DOHH2 (cell line): ENCODE measurements around the gene FGF5.

Experiments
- H3F3A ChIP-seq: fragments of 200-600 bp; sonication (generic), shearing (Covaris generic); 2 replicates; pipeline ENCODE4 v1.6.0; 2016; ENCODE audit warnings: antibody characterized with exemption, mild to moderate bottlenecking; ENCODE audit not compliant: control insufficient read depth, insufficient read depth
- H3K27ac ChIP-seq: fragments of 200-600 bp; sonication (generic); 2 replicates; pipeline ENCODE4 v1.5.1; 2014; ENCODE audit warnings: low read depth, mild to moderate bottlenecking, low read length, moderate library complexity
- H3K27me3 ChIP-seq: fragments of 200-600 bp; sonication (generic); 2 replicates; pipeline ENCODE4 v1.6.1; 2014; ENCODE audit warnings: mild to moderate bottlenecking, low read length, mixed read lengths; ENCODE audit not compliant: control insufficient read depth
- H3K36me3 ChIP-seq: fragments of 200-600 bp; sonication (generic); 2 replicates; pipeline ENCODE4 v1.6.1; 2014; ENCODE audit warnings: mild to moderate bottlenecking, low read length, moderate library complexity, mixed read lengths; ENCODE audit not compliant: control insufficient read depth
- H3K4me1 ChIP-seq: fragments of 200-600 bp; sonication (generic); 2 replicates; pipeline ENCODE4 v1.6.1; 2014; ENCODE audit warnings: mild to moderate bottlenecking, low read length, mixed read lengths; ENCODE audit not compliant: control insufficient read depth
- H3K4me2 ChIP-seq: fragments of 200-600 bp; sonication (generic); 2 replicates; pipeline ENCODE4 v1.6.0; 2014; ENCODE audit warnings: mild to moderate bottlenecking, low read length, moderate library complexity
- H3K4me3 ChIP-seq: fragments of 200-600 bp; sonication (generic); 2 replicates; pipeline ENCODE4 v1.5.1; 2014; ENCODE audit warnings: mild to moderate bottlenecking, low read length, mixed read lengths
- H3K79me2 ChIP-seq: fragments of 200-600 bp; sonication (generic); 2 replicates; pipeline ENCODE4 v1.6.1; 2014; ENCODE audit warnings: mild to moderate bottlenecking, low read length, mixed read lengths; ENCODE audit not compliant: control insufficient read depth
- H3K9me2 ChIP-seq: fragments of 200-600 bp; sonication (generic); replicated peaks from 2 replicates; pipeline ENCODE4 v1.6.1; 2014; ENCODE audit warnings: mild to moderate bottlenecking, low read length, mixed read lengths; ENCODE audit not compliant: control insufficient read depth
- H3K9me3 ChIP-seq: fragments of 200-600 bp; sonication (generic); 2 replicates; pipeline ENCODE4 v1.6.1; 2014; ENCODE audit warnings: antibody characterized with exemption, low read length, mixed read lengths; ENCODE audit not compliant: control insufficient read depth, insufficient read depth
- H4K20me1 ChIP-seq: fragments of 200-600 bp; sonication (generic); 2 replicates; pipeline ENCODE4 v1.6.0; 2014; ENCODE audit warnings: low read depth, mild to moderate bottlenecking, antibody characterized with exemption, low read length, moderate library complexity; ENCODE audit not compliant: control insufficient read depth, insufficient read depth
- EZH2phosphoT487 ChIP-seq: fragments of 200-600 bp; sonication (generic); IDR thresholded peaks from 2 replicates; pipeline ENCODE4 v1.6.1; 2017; ENCODE audit warnings: borderline replicate concordance, mild to moderate bottlenecking, antibody characterized with exemption, low read length, moderate library complexity, mixed read lengths
- TF ChIP-seq, protein P1 (sequence below): fragments of 200-600 bp; sonication (generic); IDR thresholded peaks from one replicate; pipeline ENCODE4 v1.5.1; 2014; ENCODE audit warnings: antibody characterized with exemption, mild to moderate bottlenecking, low read depth, low read length; ENCODE audit not compliant: poor library complexity, severe bottlenecking

The FGF5 gene

DNA sequence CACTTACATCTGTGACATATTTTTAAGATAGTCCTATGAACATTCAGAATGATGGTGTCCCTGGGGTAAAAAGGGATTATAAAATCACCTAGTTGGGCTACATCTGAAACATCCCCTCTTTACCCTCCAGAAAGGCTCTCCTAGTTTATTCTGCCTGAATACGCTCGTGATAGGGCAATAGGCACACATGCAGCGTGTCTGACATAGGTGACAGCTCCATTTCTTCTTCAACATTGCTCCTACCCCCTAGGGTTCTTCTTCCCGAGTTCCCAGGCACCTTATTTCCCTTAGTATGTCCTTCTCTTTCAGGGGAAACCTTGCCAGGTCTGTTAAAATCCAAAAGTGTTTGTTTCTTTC, 42.0 kb downstream of the FGF5 start:
- H3K9me3 ChIP-seq = peaks cover 3% of the 10 kb centered on the region; the same call in 1 of the 2 replicates
- TF ChIP-seq, protein P1, sequence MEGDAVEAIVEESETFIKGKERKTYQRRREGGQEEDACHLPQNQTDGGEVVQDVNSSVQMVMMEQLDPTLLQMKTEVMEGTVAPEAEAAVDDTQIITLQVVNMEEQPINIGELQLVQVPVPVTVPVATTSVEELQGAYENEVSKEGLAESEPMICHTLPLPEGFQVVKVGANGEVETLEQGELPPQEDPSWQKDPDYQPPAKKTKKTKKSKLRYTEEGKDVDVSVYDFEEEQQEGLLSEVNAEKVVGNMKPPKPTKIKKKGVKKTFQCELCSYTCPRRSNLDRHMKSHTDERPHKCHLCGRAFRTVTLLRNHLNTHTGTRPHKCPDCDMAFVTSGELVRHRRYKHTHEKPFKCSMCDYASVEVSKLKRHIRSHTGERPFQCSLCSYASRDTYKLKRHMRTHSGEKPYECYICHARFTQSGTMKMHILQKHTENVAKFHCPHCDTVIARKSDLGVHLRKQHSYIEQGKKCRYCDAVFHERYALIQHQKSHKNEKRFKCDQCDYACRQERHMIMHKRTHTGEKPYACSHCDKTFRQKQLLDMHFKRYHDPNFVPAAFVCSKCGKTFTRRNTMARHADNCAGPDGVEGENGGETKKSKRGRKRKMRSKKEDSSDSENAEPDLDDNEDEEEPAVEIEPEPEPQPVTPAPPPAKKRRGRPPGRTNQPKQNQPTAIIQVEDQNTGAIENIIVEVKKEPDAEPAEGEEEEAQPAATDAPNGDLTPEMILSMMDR = no peak
- TF ChIP-seq EZH2phosphoT487 = no peak
- H3K4me3 ChIP-seq = no peak overlapping the region
- no peak overlapping the region for H3K4me2 ChIP-seq
- no peaks in the 10 kb centered on the region for H3F3A ChIP-seq
- no peaks in the 10 kb centered on the region for H3K36me3 ChIP-seq
- no peaks in the 10 kb centered on the region for H4K20me1 ChIP-seq
- no peaks in the 10 kb centered on the region for H3K9me2 ChIP-seq
- H3K4me1 ChIP-seq = no peaks in the 10 kb centered on the region
- H3K27me3 ChIP-seq = peaks cover 7% of the 10 kb centered on the region; the same call in 1 of the 2 replicates
- no peaks in the 10 kb centered on the region for H3K79me2 ChIP-seq
- H3K27ac ChIP-seq = no peak overlapping the region

DNA sequence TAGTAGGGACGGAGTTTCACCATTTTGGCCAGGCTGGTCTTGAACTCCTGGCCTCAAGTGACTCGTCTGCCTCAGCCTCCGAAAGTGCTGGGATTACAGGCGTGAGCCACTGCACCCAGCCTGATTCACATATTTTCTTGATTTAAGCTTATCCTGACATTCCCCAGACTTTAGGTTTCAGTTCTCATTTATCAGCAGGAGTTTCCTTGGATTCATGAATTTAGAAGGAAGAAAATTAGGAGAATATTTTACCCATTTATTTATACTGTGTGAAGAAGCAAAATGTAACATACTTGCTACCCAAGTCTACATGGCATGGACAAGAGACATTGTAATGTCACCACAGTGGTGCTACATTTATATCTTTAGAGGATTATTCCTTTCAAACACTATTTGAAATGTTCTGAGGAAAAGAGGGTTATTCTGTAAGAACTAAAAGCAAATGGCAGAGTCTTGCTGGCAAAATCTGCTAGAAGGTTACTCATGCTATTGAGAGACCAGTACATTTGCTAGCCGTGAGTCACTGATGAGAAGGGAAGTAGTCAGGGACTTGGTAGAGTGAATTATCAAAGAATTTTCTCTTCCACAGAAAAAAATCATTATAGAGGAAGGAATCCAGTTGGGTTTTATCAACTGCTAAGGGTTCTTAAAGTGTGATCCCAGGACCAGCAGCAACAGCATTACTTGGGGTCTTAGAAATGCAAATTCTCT, 43.0 kb downstream of the FGF5 start:
- Histone ChIP-seq H4K20me1 (no peaks in the 10 kb centered on the region), H3K9me2 (no peaks in the 10 kb centered on the region), H3K27ac (no peak overlapping the region), H3K36me3 (no peaks in the 10 kb centered on the region), H3K4me1 (no peaks in the 10 kb centered on the region), H3K79me2 (no peaks in the 10 kb centered on the region), H3F3A (no peaks in the 10 kb centered on the region), H3K27me3 (peaks cover 7% of the 10 kb centered on the region; the same call in 1 of the 2 replicates), H3K9me3 (no peaks in the 10 kb centered on the region), H3K4me2 (no peak overlapping the region), H3K4me3 (no peak overlapping the region)
- TF ChIP-seq, protein P1 = no peak
- TF ChIP-seq EZH2phosphoT487 = no peak

DNA sequence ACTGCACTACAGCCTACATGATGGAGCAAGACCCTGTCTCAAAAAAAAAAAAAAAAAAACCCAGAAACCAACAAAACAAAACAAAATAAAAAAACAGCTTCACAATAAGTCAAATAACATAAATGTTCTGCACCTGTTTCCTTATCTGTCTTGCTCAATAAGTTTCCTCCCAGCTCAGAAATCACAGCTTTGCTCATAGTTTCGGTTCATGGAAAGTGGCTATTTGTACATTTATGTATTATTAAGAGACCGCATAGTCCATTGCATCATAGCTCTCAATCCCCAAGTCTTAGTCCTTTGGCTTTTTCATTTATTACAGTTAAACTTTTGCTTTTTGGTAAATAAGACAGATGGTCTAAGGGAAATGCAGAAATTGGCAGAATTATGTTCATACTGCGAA, 44.7 kb downstream of the FGF5 start:
- no peak overlapping the region for H3K4me3 ChIP-seq
- no peaks in the 10 kb centered on the region for H3F3A ChIP-seq
- no peaks in the 10 kb centered on the region for H3K36me3 ChIP-seq
- no peaks in the 10 kb centered on the region for H3K9me3 ChIP-seq
- H3K4me1 ChIP-seq = no peaks in the 10 kb centered on the region
- H3K79me2 ChIP-seq = no peaks in the 10 kb centered on the region
- H4K20me1 ChIP-seq = no peaks in the 10 kb centered on the region
- no peak overlapping the region for H3K27ac ChIP-seq
- 0 out of 2 replicates have a peak, but pooled peaks cover 2% of the 10 kb centered on the region for H3K27me3 ChIP-seq
- H3K4me2 ChIP-seq = no peak overlapping the region
- TF ChIP-seq EZH2phosphoT487 = no peak
- TF ChIP-seq, protein P1 = no peak
- H3K9me2 ChIP-seq = no peaks in the 10 kb centered on the region
